GM23338 (cell line): ENCODE results near the gene FTCD. TPM values are rescaled to one million over a fixed set of nuclear protein-coding genes. Genes with fewer than 3 reads are reported as not detected.

ENCODE experiments used
- ATAC-seq: fragments of 200-7000 bp; cut with Tn5 transposase; 3 replicates; pipeline ENCODE4 v1.9.1; 2020
- DNase-seq: peaks from one replicate; pipeline ENCODE4 v3.0.0-alpha.2; 2015; ENCODE audit warnings: low spot score
- H2AFZ ChIP-seq: fragments of 200-600 bp; sonication (generic); 2 replicates; pipeline ENCODE4 v1.8.0; 2016; ENCODE audit warnings: antibody characterized with exemption, mild to moderate bottlenecking, moderate library complexity
- H3F3A ChIP-seq: fragments of 200-600 bp; sonication (generic); replicated peaks from 2 replicates; pipeline ENCODE4 v1.8.0; 2017; ENCODE audit warnings: antibody characterized with exemption, mixed run types, low read depth
- H3K27ac ChIP-seq: fragments of 200-600 bp; sonication (generic); 2 replicates; pipeline ENCODE4 v1.6.1; 2016; ENCODE audit warnings: low read depth
- H3K27me3 ChIP-seq: fragments of 200-600 bp; sonication (generic); 2 replicates; pipeline ENCODE4 v1.8.0; 2016; ENCODE audit warnings: mild to moderate bottlenecking, mixed run types, moderate library complexity; ENCODE audit not compliant: insufficient read depth
- H3K36me3 ChIP-seq: fragments of 200-600 bp; sonication (generic); 2 replicates; pipeline ENCODE4 v1.8.0; 2016; ENCODE audit warnings: mild to moderate bottlenecking; ENCODE audit not compliant: insufficient read depth
- H3K4me1 ChIP-seq: fragments of 200-600 bp; sonication (generic); 2 replicates; pipeline ENCODE4 v1.8.0; 2016; ENCODE audit warnings: mild to moderate bottlenecking, moderate library complexity; ENCODE audit not compliant: insufficient read depth
- H3K4me2 ChIP-seq: fragments of 200-600 bp; sonication (generic); 2 replicates; pipeline ENCODE4 v1.7.1; 2017; ENCODE audit warnings: mixed run types
- H3K4me3 ChIP-seq: fragments of 200-600 bp; sonication (generic); 2 replicates; pipeline ENCODE4 v1.6.1; 2016; ENCODE audit warnings: mixed run types
- H3K79me2 ChIP-seq: fragments of 200-600 bp; sonication (generic); replicated peaks from 2 replicates; pipeline ENCODE4 v1.8.0; 2017; ENCODE audit warnings: mild to moderate bottlenecking; ENCODE audit not compliant: insufficient read depth
- H3K9me2 ChIP-seq: fragments of 200-600 bp; sonication (generic); 2 replicates; pipeline ENCODE4 v1.8.0; 2017; ENCODE audit not compliant: insufficient read depth
- H4K20me1 ChIP-seq: fragments of 200-600 bp; sonication (generic); replicated peaks from 2 replicates; pipeline ENCODE4 v1.8.0; 2017; ENCODE audit warnings: mild to moderate bottlenecking; ENCODE audit not compliant: insufficient read depth
- H3K27ac Mint-ChIP-seq: 2 replicates; pipeline ENCODE4 v1.8.0; 2020; ENCODE audit warnings: inconsistent platforms, mild to moderate bottlenecking, moderate library complexity, mixed read lengths
- H3K27me3 Mint-ChIP-seq: 3 replicates; pipeline ENCODE4 v1.8.0; 2022; ENCODE audit warnings: low read depth, mild to moderate bottlenecking, moderate library complexity, mixed read lengths, inconsistent platforms; ENCODE audit not compliant: insufficient read depth, poor library complexity
- H3K36me3 Mint-ChIP-seq: 3 replicates; pipeline ENCODE4 v1.8.0; 2021; ENCODE audit warnings: low read depth, mild to moderate bottlenecking, inconsistent platforms, moderate library complexity, mixed read lengths
- H3K4me1 Mint-ChIP-seq: 3 replicates; pipeline ENCODE4 v1.8.0; 2020; ENCODE audit warnings: mild to moderate bottlenecking, inconsistent platforms, mixed read lengths
- H3K4me3 Mint-ChIP-seq: 3 replicates; pipeline ENCODE4 v1.8.0; 2021; ENCODE audit warnings: moderate library complexity, mild to moderate bottlenecking, inconsistent platforms, mixed read lengths
- H3K9me3 Mint-ChIP-seq: 3 replicates; pipeline ENCODE4 v1.8.0; 2020; ENCODE audit warnings: moderate library complexity, mild to moderate bottlenecking, inconsistent platforms, mixed read lengths
- CREB1 ChIP-seq: fragments of 250-450 bp; sonication (Bioruptor Pico); IDR thresholded peaks from 2 replicates; pipeline ENCODE4 v1.5.0; 2020; ENCODE audit warnings: low read depth, mild to moderate bottlenecking, moderate library complexity
- EZH2 ChIP-seq: fragments of 200-600 bp; sonication (generic); IDR thresholded peaks from one replicate; pipeline ENCODE4 v1.8.0; 2017; ENCODE audit warnings: antibody characterized with exemption, mild to moderate bottlenecking, low read depth; ENCODE audit not compliant: unreplicated experiment
- EZH2phosphoT487 ChIP-seq: fragments of 200-600 bp; sonication (generic); IDR thresholded peaks from one replicate; pipeline ENCODE4 v1.8.1; 2018; ENCODE audit warnings: antibody characterized with exemption; ENCODE audit not compliant: unreplicated experiment
- NANOG ChIP-seq: IDR thresholded peaks from 2 replicates; pipeline ENCODE4 v1.6.1; 2016; ENCODE audit warnings: antibody characterized with exemption, borderline replicate concordance
- ZNF114 ChIP-seq: fragments of 250-450 bp; sonication (Bioruptor Pico); IDR thresholded peaks from 2 replicates; pipeline ENCODE4 v1.5.0; 2020; ENCODE audit warnings: mild to moderate bottlenecking, moderate library complexity
- ZNF331 ChIP-seq: fragments of 250-450 bp; sonication (Bioruptor Pico); IDR thresholded peaks from 2 replicates; pipeline ENCODE4 v1.5.0; 2020; ENCODE audit warnings: low read depth, mild to moderate bottlenecking, moderate library complexity
- polyA plus RNA-seq: library from polyadenylated mRNA; unstranded; fragments of >200 nt; fragmentation: Nextera tagmentation; extraction: Ambion mirVana; gene quantifications from 2 replicates; pipeline ENCODE4 v1.2.1, GENCODE V29; 2016
- total RNA-seq: library from RNA; depleted of rRNA; stranded (reverse); fragments of >200 nt; shearing (Covaris generic); gene quantifications from 2 replicates; pipeline ENCODE4 v1.2.3, GENCODE V29; 2014
- TF ChIP-seq, protein P1 (sequence below), 2 experiments: fragments of 200-600 bp in 1 of 2; sonication (generic) in 1 of 2; conservative IDR thresholded peaks; 2 replicates each; pipeline versions ENCODE4 v1.5.1 to v1.6.1; 2016 to 2017; ENCODE audit warnings: antibody characterized with exemption in 2 of 2, low read depth in 2 of 2, mild to moderate bottlenecking in 2 of 2, moderate library complexity in 1 of 2
- TF ChIP-seq, protein P2 (sequence below): IDR thresholded peaks from one replicate; pipeline ENCODE4 v1.6.1; 2018; ENCODE audit warnings: antibody characterized with exemption; ENCODE audit not compliant: unreplicated experiment

The FTCD gene
- total and polyA plus RNA-seq, 2 experiments from 2014 or later: 0.90 to 2.3 TPM

DNA sequence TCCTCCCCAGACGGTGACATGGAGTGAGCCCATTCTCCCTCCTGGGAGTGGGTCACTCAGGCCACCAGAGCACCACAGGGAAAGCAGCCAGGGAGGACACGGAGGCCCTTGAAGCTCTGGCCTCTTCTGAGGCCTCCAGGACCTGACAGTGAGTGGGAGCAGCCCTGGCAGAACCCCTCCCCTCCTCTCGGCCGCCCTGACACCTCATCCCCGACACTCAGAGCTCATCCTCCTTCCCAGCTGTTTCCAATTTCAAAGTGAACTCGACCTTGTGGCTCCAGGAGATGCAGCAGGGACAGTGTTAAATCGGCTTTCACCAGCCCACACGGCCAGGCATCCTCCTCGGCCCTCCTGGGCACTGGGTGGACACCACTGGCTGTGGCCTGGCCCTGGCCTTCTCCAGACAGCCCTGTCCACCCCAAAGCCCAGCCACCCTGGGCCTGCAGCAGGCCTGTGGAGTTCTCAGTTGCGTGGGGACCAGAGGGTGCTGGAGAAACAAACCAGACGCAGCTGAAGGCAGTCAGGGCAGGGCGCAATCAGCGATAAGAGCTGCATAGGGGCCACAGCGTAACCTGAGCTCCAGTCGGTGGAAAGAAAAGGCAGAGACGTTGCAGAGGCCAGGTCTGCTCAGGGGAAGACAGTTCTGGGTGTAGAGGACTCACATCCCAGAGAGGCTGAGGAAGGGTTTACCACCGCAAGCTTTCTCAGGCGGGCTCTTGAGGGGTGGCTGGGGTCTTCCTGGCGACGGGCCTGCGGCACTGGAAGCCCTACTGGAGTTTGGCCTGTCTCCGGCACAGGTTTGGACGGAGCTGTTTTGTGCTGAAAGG is 27.1 kb downstream of the FTCD start:
- Histone ChIP-seq H3F3A (no peaks in the 10 kb centered on the region), H3K36me3 (no peaks in the 10 kb centered on the region), H2AFZ (no peak overlapping the region), H3K9me2 (no peaks in the 10 kb centered on the region), H3K4me2 (no peak overlapping the region), H4K20me1 (no peaks in the 10 kb centered on the region), H3K27me3 (no peaks in the 10 kb centered on the region), H3K27ac (no peak overlapping the region), H3K79me2 (no peaks in the 10 kb centered on the region), H3K4me1 (no peaks in the 10 kb centered on the region), H3K4me3 (no peak overlapping the region)
- no peaks in the 10 kb centered on the region for H3K9me3 Mint-ChIP-seq
- H3K4me3 Mint-ChIP-seq: no peak overlapping the region
- peaks cover 4% of the 10 kb centered on the region; the same call in 1 of the 3 replicates for H3K36me3 Mint-ChIP-seq
- ATAC-seq: peak; percentile 64
- peak overlapping the region; percentile 26; the same call in 1 of the 2 replicates for H3K27ac Mint-ChIP-seq
- peaks cover 9% of the 10 kb centered on the region for H3K27me3 Mint-ChIP-seq
- H3K4me1 Mint-ChIP-seq: peaks cover 4% of the 10 kb centered on the region; the same call in 2 of the 3 replicates
- DNase-seq: no peak
- no peak for TF ChIP-seq ZNF331 (CRISPR knock-in tag)
- TF ChIP-seq CREB1 (CRISPR knock-in tag): no peak
- no peak for TF ChIP-seq ZNF114
- no peak for TF ChIP-seq EZH2phosphoT487
- TF ChIP-seq NANOG: no peak
- no peak for TF ChIP-seq EZH2
- TF ChIP-seq, protein P1, sequence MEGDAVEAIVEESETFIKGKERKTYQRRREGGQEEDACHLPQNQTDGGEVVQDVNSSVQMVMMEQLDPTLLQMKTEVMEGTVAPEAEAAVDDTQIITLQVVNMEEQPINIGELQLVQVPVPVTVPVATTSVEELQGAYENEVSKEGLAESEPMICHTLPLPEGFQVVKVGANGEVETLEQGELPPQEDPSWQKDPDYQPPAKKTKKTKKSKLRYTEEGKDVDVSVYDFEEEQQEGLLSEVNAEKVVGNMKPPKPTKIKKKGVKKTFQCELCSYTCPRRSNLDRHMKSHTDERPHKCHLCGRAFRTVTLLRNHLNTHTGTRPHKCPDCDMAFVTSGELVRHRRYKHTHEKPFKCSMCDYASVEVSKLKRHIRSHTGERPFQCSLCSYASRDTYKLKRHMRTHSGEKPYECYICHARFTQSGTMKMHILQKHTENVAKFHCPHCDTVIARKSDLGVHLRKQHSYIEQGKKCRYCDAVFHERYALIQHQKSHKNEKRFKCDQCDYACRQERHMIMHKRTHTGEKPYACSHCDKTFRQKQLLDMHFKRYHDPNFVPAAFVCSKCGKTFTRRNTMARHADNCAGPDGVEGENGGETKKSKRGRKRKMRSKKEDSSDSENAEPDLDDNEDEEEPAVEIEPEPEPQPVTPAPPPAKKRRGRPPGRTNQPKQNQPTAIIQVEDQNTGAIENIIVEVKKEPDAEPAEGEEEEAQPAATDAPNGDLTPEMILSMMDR (conservative IDR thresholded peaks at IDR 0.05; ENCODE audit: low read depth in 2 of 2): no peak

DNA sequence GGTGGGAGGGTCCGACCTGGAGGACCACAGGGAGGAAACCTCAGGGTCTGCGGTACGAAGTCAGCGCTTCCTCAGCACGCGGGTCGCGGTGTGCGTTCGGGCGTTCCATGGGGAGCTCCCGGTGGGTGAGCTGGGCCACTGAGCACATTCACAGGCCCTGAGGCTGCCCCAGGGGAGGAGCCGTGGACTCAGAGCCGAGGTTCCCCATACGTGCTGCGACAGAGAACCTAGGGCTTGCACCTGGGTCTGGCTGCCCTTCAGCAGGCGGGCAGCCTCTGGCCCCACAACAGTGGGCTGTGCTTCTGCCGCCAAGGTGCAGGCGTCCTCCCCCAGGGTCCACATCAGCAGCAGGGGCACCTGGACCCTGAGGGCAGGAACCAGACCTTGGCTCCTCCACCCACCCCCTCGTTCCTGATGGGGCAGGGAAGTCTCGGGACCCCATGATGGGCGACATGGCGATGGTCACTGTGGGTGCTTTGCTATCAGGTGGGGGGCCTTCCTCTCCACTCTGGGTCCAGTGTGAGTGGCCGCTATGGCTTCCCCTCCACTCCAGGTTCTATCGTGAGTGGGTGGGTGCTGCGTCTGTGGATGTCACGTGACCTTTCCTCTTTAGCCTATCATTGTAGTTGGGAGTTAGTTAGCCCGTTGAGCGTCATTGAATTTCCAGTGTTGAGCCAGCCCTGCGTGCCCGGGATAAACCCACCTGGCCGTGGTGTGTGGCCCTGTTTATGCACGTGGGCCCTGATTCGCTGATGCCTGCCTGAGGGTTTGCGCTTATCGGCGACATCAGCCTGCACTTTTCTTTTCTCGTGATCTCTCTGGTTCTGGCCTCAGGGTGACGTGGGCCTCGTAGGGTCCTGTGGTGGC is 27.9 kb downstream of the FTCD start:
- no peak overlapping the region for H3K4me3 Mint-ChIP-seq
- H4K20me1 ChIP-seq: no peaks in the 10 kb centered on the region
- H3K27ac ChIP-seq: no peak overlapping the region
- TF ChIP-seq, protein P1 (conservative IDR thresholded peaks at IDR 0.05; ENCODE audit: low read depth in 2 of 2): no peak
- TF ChIP-seq NANOG: no peak
- TF ChIP-seq ZNF114: no peak
- TF ChIP-seq, protein P2, sequence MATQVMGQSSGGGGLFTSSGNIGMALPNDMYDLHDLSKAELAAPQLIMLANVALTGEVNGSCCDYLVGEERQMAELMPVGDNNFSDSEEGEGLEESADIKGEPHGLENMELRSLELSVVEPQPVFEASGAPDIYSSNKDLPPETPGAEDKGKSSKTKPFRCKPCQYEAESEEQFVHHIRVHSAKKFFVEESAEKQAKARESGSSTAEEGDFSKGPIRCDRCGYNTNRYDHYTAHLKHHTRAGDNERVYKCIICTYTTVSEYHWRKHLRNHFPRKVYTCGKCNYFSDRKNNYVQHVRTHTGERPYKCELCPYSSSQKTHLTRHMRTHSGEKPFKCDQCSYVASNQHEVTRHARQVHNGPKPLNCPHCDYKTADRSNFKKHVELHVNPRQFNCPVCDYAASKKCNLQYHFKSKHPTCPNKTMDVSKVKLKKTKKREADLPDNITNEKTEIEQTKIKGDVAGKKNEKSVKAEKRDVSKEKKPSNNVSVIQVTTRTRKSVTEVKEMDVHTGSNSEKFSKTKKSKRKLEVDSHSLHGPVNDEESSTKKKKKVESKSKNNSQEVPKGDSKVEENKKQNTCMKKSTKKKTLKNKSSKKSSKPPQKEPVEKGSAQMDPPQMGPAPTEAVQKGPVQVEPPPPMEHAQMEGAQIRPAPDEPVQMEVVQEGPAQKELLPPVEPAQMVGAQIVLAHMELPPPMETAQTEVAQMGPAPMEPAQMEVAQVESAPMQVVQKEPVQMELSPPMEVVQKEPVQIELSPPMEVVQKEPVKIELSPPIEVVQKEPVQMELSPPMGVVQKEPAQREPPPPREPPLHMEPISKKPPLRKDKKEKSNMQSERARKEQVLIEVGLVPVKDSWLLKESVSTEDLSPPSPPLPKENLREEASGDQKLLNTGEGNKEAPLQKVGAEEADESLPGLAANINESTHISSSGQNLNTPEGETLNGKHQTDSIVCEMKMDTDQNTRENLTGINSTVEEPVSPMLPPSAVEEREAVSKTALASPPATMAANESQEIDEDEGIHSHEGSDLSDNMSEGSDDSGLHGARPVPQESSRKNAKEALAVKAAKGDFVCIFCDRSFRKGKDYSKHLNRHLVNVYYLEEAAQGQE: no peak
- no peak for TF ChIP-seq EZH2

More for the DNA sequence above, 27.9 kb downstream of the FTCD start:
- ATAC-seq: no peak
- Histone ChIP-seq H3K27me3 (no peaks in the 10 kb centered on the region), H3K4me2 (no peak overlapping the region), H3K4me3 (no peak overlapping the region), H3K36me3 (no peaks in the 10 kb centered on the region), H3F3A (no peaks in the 10 kb centered on the region), H3K4me1 (no peaks in the 10 kb centered on the region), H3K9me2 (no peaks in the 10 kb centered on the region), H3K79me2 (no peaks in the 10 kb centered on the region), H2AFZ (no peak overlapping the region)
- no peaks in the 10 kb centered on the region for H3K9me3 Mint-ChIP-seq
- peaks cover 4% of the 10 kb centered on the region; the same call in 2 of the 3 replicates for H3K4me1 Mint-ChIP-seq
- DNase-seq: no peak
- H3K27ac Mint-ChIP-seq: no peak overlapping the region
- H3K36me3 Mint-ChIP-seq: peaks cover 7% of the 10 kb centered on the region; the same call in 2 of the 3 replicates
- peaks cover 9% of the 10 kb centered on the region for H3K27me3 Mint-ChIP-seq
